IMR-90 (cell line): ENCODE data around the gene FRMD1. TPM values are rescaled to one million over a fixed set of nuclear protein-coding genes. Genes with fewer than 3 reads are reported as not detected.

ENCODE experiments used
- ATAC-seq: fragments of 200-7000 bp; cut with Tn5 transposase; 2 replicates; pipeline ENCODE4 v1.9.1; 2020; ENCODE audit warnings: low read depth, mild to moderate bottlenecking, moderate library complexity
- BruUV-seq: library from RNA; stranded (reverse); fragments of 400-500 nt; replicated peaks from 2 replicates; lab custom pipeline; 2021; lab: Mats Ljungman, UMichigan
- CTCF ChIA-PET: fragments of 300-600 bp; formaldehyde crosslinking; extraction: SDS; loops from one replicate; lab custom pipeline; 2021; ENCODE audit warnings: antibody characterized with exemption; lab: Yijun Ruan, JAX
- POLR2A ChIA-PET: fragments of 300-600 bp; sonication (Branson Sonifier 250); formaldehyde crosslinking; loops from one replicate; lab custom pipeline; 2022; ENCODE audit warnings: antibody characterized with exemption; ENCODE audit not compliant: unreplicated experiment; lab: Charles Lee
- DNase-seq: peaks from one replicate; pipeline ENCODE4 v3.0.0; 2013
- H2AFZ ChIP-seq: replicated peaks from 2 replicates; pipeline ENCODE3; 2013; ENCODE audit warnings: low read length, mild to moderate bottlenecking; ENCODE audit not compliant: poor library complexity
- H2AK5ac ChIP-seq: 2 replicates; pipeline ENCODE4 v1.6.1; 2013; ENCODE audit warnings: low read depth, low read length, inconsistent platforms
- H2AK9ac ChIP-seq: replicated peaks from 2 replicates; pipeline ENCODE3; 2013; ENCODE audit warnings: mild to moderate bottlenecking, low read depth, low read length, moderate library complexity; ENCODE audit not compliant: poor library complexity
- H2BK120ac ChIP-seq: 2 replicates; pipeline ENCODE4 v1.6.1; 2013; ENCODE audit warnings: low read depth, low read length, inconsistent platforms
- H2BK15ac ChIP-seq: 3 replicates; pipeline ENCODE4 v1.6.1; 2013; ENCODE audit warnings: low read depth, low read length, inconsistent platforms
- H2BK20ac ChIP-seq: 2 replicates; pipeline ENCODE4 v1.6.1; 2013; ENCODE audit warnings: low read depth, mild to moderate bottlenecking, inconsistent platforms, low read length, moderate library complexity
- H2BK5ac ChIP-seq: 2 replicates; pipeline ENCODE4 v1.6.1; 2013; ENCODE audit warnings: mild to moderate bottlenecking, low read depth, low read length, inconsistent platforms; ENCODE audit not compliant: poor library complexity, severe bottlenecking
- H3K14ac ChIP-seq: replicated peaks from 2 replicates; pipeline ENCODE4 v1.6.1; 2013; ENCODE audit warnings: low read depth, low read length, inconsistent platforms
- H3K18ac ChIP-seq: 2 replicates; pipeline ENCODE4 v1.6.1; 2013; ENCODE audit warnings: low read depth, low read length, control low read depth
- H3K23ac ChIP-seq: 2 replicates; pipeline ENCODE4 v1.6.1; 2013; ENCODE audit warnings: low read depth, low read length, inconsistent platforms
- H3K27ac ChIP-seq: 2 replicates; pipeline ENCODE4 v1.5.1; 2013; ENCODE audit warnings: mild to moderate bottlenecking, control low read depth, low read length; ENCODE audit not compliant: insufficient read depth
- H3K27me3 ChIP-seq: 2 replicates; pipeline ENCODE4 v1.6.1; 2013; ENCODE audit warnings: low read length; ENCODE audit not compliant: control insufficient read depth, insufficient read depth
- H3K36me3 ChIP-seq: 2 replicates; pipeline ENCODE4 v1.6.1; 2013; ENCODE audit warnings: low read length, mixed read lengths; ENCODE audit not compliant: control insufficient read depth, insufficient read depth
- H3K4ac ChIP-seq: 2 replicates; pipeline ENCODE4 v1.6.1; 2013; ENCODE audit warnings: low read depth, low read length, inconsistent platforms
- H3K4me1 ChIP-seq: 2 replicates; pipeline ENCODE4 v1.6.1; 2013; ENCODE audit warnings: low read length, mixed read lengths; ENCODE audit not compliant: control insufficient read depth, insufficient read depth
- H3K4me2 ChIP-seq: 2 replicates; pipeline ENCODE4 v1.6.1; 2013; ENCODE audit warnings: low read depth, mild to moderate bottlenecking, control low read depth, low read length, moderate library complexity
- H3K4me3 ChIP-seq: 2 replicates; pipeline ENCODE4 v1.5.1; 2013; ENCODE audit warnings: low read depth, mild to moderate bottlenecking, control low read depth, low read length, moderate library complexity; ENCODE audit not compliant: insufficient read depth
- H3K56ac ChIP-seq: 2 replicates; pipeline ENCODE4 v1.6.1; 2013; ENCODE audit warnings: low read length, inconsistent platforms; ENCODE audit not compliant: insufficient read depth; ENCODE audit errors: extremely low read depth
- H3K79me1 ChIP-seq, 2 experiments: 2 replicates each; pipeline ENCODE4 v1.6.1; 2013; ENCODE audit warnings: low read length in 2 of 2, inconsistent platforms in 1 of 2, low read depth in 1 of 2
- H3K9ac ChIP-seq: 2 replicates; pipeline ENCODE4 v1.6.1; 2013; ENCODE audit warnings: low read depth, low read length, control low read depth
- H3K9me1 ChIP-seq: 2 replicates; pipeline ENCODE4 v1.6.1; 2013; ENCODE audit warnings: low read length, inconsistent platforms; ENCODE audit not compliant: insufficient read depth
- H3K9me3 ChIP-seq: 2 replicates; pipeline ENCODE4 v1.6.1; 2013; ENCODE audit warnings: low read length; ENCODE audit not compliant: control insufficient read depth, insufficient read depth
- H4K20me1 ChIP-seq: 2 replicates; pipeline ENCODE4 v1.6.1; 2013; ENCODE audit warnings: low read length, inconsistent platforms; ENCODE audit not compliant: insufficient read depth
- H4K5ac ChIP-seq: 2 replicates; pipeline ENCODE4 v1.6.1; 2013; ENCODE audit warnings: mild to moderate bottlenecking, low read depth, low read length, control low read depth
- H4K8ac ChIP-seq, 2 experiments: 2 replicates each; pipeline ENCODE4 v1.6.1; 2013; ENCODE audit warnings: low read depth in 2 of 2, low read length in 2 of 2, control low read depth in 1 of 2, inconsistent platforms in 1 of 2
- H4K91ac ChIP-seq: 2 replicates; pipeline ENCODE4 v1.6.1; 2013; ENCODE audit warnings: low read depth, low read length, inconsistent platforms; ENCODE audit not compliant: insufficient read depth
- CTCF ChIP-seq: conservative IDR thresholded peaks from 2 replicates; pipeline ENCODE4 v1.5.1; 2012; ENCODE audit warnings: mild to moderate bottlenecking, low read depth, low read length, improper control_type of control experiment
- NFE2L2 ChIP-seq: fragments of 150-350 bp; IDR thresholded peaks from 2 replicates; pipeline ENCODE4 v1.6.1; 2016; ENCODE audit warnings: low read depth, mild to moderate bottlenecking, low read length
- RAD21 ChIP-seq: IDR thresholded peaks from 2 replicates; pipeline ENCODE4 v1.6.1; 2012; ENCODE audit warnings: low read length, improper control_type of control experiment
- RCOR1 ChIP-seq: IDR thresholded peaks from 2 replicates; pipeline ENCODE4 v1.6.1; 2012; ENCODE audit warnings: mild to moderate bottlenecking, low read length, improper control_type of control experiment; ENCODE audit not compliant: insufficient replicate concordance
- SMC3 ChIP-seq: fragments of 150-350 bp; IDR thresholded peaks from 2 replicates; pipeline ENCODE4 v1.6.1; 2016; ENCODE audit warnings: low read depth, mild to moderate bottlenecking, antibody characterized with exemption, low read length, moderate library complexity
- WGBS, 2 experiments: methylation state at CpG; one replicate each; pipeline versions ENCODE4 v1.1.5 to v1.1.7; 2013; ENCODE audit warnings: missing lambda C conversion rate in 2 of 2; ENCODE audit not compliant: insufficient read length in 1 of 2; ENCODE audit errors: extremely low coverage in 2 of 2; 5-methylcytosine and 5-hydroxymethylcytosine counted together
- dilution Hi-C: fragments of 300-500 bp; cut with HindIII; formaldehyde crosslinking; loops from one replicate; pipeline ENCODE4 v1.14.3; 2018; ENCODE audit warnings: low sequenced_read_pairs; ENCODE audit not compliant: unreplicated experiment
- in situ Hi-C: fragments of 300-500 bp; cut with MboI; formaldehyde crosslinking; loops from 3 replicates; pipeline ENCODE4 v1.14.3; 2019; ENCODE audit warnings: low sequenced_read_pairs, inconsistent platforms, mixed read lengths
- intact Hi-C: fragments of 100-400 bp; cut with micrococcal nuclease; formaldehyde crosslinking; loops from 2 replicates; pipeline ENCODE4 v1.10.0; 2022
- polyA plus RNA-seq, 3 experiments: library from polyadenylated mRNA; depleted of rRNA; stranded (reverse); fragments of >200 nt; gene quantifications; 2 replicates each; pipeline ENCODE4 v1.2.3, GENCODE V29; 2012; ENCODE audit warnings: low replicate concordance in 1 of 3
- total RNA-seq: library from RNA; depleted of rRNA; stranded (reverse); fragments of >200 nt; gene quantifications from 2 replicates; pipeline ENCODE4 v1.2.3, GENCODE V29; 2012

Gene FRMD1
- total and polyA plus RNA-seq, 2 of the 4 experiments (the other 2 are of a cell fraction): not detected

DNA sequence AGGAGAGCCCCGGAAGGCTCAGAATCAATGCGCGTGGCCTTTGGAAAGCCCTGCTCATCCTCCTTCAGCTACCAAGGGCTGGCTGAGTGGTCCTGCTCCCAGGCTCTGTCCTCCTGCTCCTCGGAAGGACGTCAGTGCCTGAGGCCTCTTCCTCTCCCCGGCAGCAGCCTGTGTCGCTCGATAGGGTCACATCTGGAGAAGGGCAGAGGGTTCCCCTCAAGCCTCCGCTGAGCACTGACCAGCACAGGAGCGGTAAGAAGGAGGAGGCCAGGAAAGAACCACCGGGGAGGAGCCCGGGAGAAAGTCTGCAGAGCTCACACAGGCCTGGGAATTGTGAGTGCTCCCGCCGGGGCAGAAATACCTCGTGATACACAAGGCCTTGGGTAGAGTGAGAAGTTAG lies 60.3 kb downstream of the FRMD1 start:
- no peaks in the 10 kb centered on the region for H3K4me1 ChIP-seq

More for the DNA sequence above, 60.3 kb downstream of the FRMD1 start:
- intact Hi-C loops: no loop called here
- Histone ChIP-seq H4K5ac (no peak overlapping the region), H3K14ac (no peak overlapping the region), H2BK20ac (no peak overlapping the region), H3K4me3 (no peak overlapping the region), H3K9me3 (peaks cover 11% of the 10 kb centered on the region), H4K8ac (no peak overlapping the region), H2AK5ac (no peak overlapping the region), H3K18ac (no peak overlapping the region), H3K27ac (no peak overlapping the region), H3K4ac (no peak overlapping the region), H2AK9ac (no peak overlapping the region), H2BK5ac (no peak overlapping the region), H2BK15ac (no peak overlapping the region), H2AFZ (no peak overlapping the region), H3K56ac (no peak overlapping the region), H3K4me2 (no peak overlapping the region), H4K20me1 (no peaks in the 10 kb centered on the region), H4K91ac (no peak overlapping the region), H3K23ac (no peak overlapping the region), H3K27me3 (peaks cover 15% of the 10 kb centered on the region), H3K9me1 (no peaks in the 10 kb centered on the region), H3K36me3 (no peaks in the 10 kb centered on the region), H2BK120ac (no peak overlapping the region), H3K79me1 (no peaks in the 10 kb centered on the region), H3K9ac (no peak overlapping the region)
- CTCF ChIA-PET: interaction anchor here (0.6 kb wide), 1 partner anchor 887 kb away, joined by 3 read pairs; no protein-coding TSS in a partner anchor
- WGBS, 2 experiments: 96% methylated on average over 3 of the region's 15 CpGs; no CpG with 5 or more reads in 1 of the 2 experiments
- dilution Hi-C loops: no loop called here
- POLR2A ChIA-PET: interaction anchor here (0.5 kb wide), 1 partner anchor 174 kb away, joined by 3 read pairs; no protein-coding TSS in a partner anchor
- no peak for DNase-seq
- TF ChIP-seq NFE2L2 (no peak), RCOR1 (no peak), RAD21 (no peak), CTCF (no peak), SMC3 (no peak)
- in situ Hi-C loops: no loop called here
- no peak for ATAC-seq
- BruUV-seq: no TSS peak
